Erythroblast (primary cell): ENCODE results near the gene SEMA6C.

Experiments
- GATA1 ChIP-seq: IDR thresholded peaks from 2 replicates; pipeline ENCODE4 v1.6.1; 2011; ENCODE audit warnings: low read depth, mild to moderate bottlenecking, control low read depth, low read length, moderate library complexity
- POLR2A ChIP-seq: IDR thresholded peaks from 2 replicates; pipeline ENCODE4 v1.6.1; 2011; ENCODE audit warnings: mild to moderate bottlenecking, low read length

DNA sequence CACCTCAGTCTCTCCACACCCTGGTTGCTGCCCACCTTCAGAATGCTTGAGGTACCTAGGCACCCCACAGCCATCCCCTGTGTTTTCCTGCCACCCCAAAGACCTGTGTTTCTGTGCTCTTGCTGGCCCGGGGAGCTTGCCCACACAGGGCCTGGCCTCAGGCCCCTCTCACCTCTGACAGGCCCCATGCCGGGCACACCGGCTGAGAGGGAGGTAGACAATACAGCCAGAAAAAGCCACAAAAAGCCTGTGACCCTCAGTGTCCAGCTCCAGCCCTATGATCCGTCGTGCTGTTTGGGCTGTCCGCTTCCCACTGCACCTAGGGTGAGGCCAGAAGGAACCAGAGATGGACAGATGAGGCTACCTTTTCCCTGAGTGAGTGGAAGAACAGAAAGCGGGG, 11.4 kb downstream of the SEMA6C start:
- no peak for TF ChIP-seq POLR2A
- no peak for TF ChIP-seq GATA1
